Stimulated activated CD8-positive, alpha-beta memory T cell treated with anti-CD3 and anti-CD28 coated beads, Interleukin-7, amount 100 ng/mL, for 48 hours (primary cell): Measurements from ENCODE around the gene WFIKKN1.

Experiments
- DNase-seq, 2 donors: peaks; one replicate each; pipeline ENCODE4 v3.0.0-alpha.2; 2020; ENCODE audit warnings: low read depth in 1 of 2; ENCODE audit errors: extremely low read depth in 1 of 2

WFIKKN1 gene

GRCh38 chr16:652454-653305 lies 21.9 kb downstream of the WFIKKN1 start:
- no peak for DNase-seq

- DNase-seq: no peak
These were observed 23.2 kb downstream of the WFIKKN1 start for GRCh38 chr16:654034-654433.

GRCh38 chr16:657487-657886 lies 26.7 kb downstream of the WFIKKN1 start:
- no peak for DNase-seq

- no peak for DNase-seq
These were observed 28.1 kb downstream of the WFIKKN1 start for GRCh38 chr16:658679-659571.

GRCh38 chr16:659618-660017 lies 28.8 kb downstream of the WFIKKN1 start:
- no peak for DNase-seq

GRCh38 chr16:660132-660458 lies 29.3 kb downstream of the WFIKKN1 start:
- DNase-seq: no peak

GRCh38 chr16:660459-661183 lies 29.8 kb downstream of the WFIKKN1 start:
- DNase-seq: no peak

- no peak for DNase-seq
These were observed 30.5 kb downstream of the WFIKKN1 start for GRCh38 chr16:661184-661821.

GRCh38 chr16:662095-662494 lies 31.3 kb downstream of the WFIKKN1 start:
- DNase-seq: no peak

GRCh38 chr16:662597-662996 lies 31.8 kb downstream of the WFIKKN1 start:
- no peak for DNase-seq

- DNase-seq: no peak
These were observed 35.8 kb downstream of the WFIKKN1 start for GRCh38 chr16:666572-666971.

GRCh38 chr16:667113-667779 lies 36.5 kb downstream of the WFIKKN1 start:
- no peak for DNase-seq

GRCh38 chr16:667780-668518 lies 37.2 kb downstream of the WFIKKN1 start, which contains the start of gene RHOT2:
Gene RHOT2, plus strand, starts transcription at chr16:668132. Its CDS starts 68 bp downstream, at chr16:668200.
- DNase-seq: peak; percentile 87 to 92

GRCh38 chr16:668519-669171 lies 37.9 kb downstream of the WFIKKN1 start:
- DNase-seq: no peak

GRCh38 chr16:669666-670065 lies 38.9 kb downstream of the WFIKKN1 start:
- no peak for DNase-seq

GRCh38 chr16:670485-671352 lies 39.9 kb downstream of the WFIKKN1 start:
- no peak for DNase-seq

GRCh38 chr16:671353-672131 lies 40.8 kb downstream of the WFIKKN1 start:
- DNase-seq: no peak
